IMR-90 (cell line): Measurements from ENCODE around the gene NUP42.

ENCODE experiments used
- BHLHE40 ChIP-seq: fragments of 150-350 bp; IDR thresholded peaks from 2 replicates; pipeline ENCODE4 v1.6.1; 2016; ENCODE audit warnings: mild to moderate bottlenecking, low read depth, low read length
- MXI1 ChIP-seq: IDR thresholded peaks from 2 replicates; pipeline ENCODE4 v1.6.1; 2012; ENCODE audit warnings: low read depth, mild to moderate bottlenecking, low read length, moderate library complexity, borderline replicate concordance
- POLR2A ChIP-seq: IDR thresholded peaks from 2 replicates; pipeline ENCODE4 v1.6.1; 2012; ENCODE audit warnings: mild to moderate bottlenecking, low read depth, low read length
- RAD21 ChIP-seq: IDR thresholded peaks from 2 replicates; pipeline ENCODE4 v1.6.1; 2012; ENCODE audit warnings: low read length, improper control_type of control experiment
- SMC3 ChIP-seq: fragments of 150-350 bp; IDR thresholded peaks from 2 replicates; pipeline ENCODE4 v1.6.1; 2016; ENCODE audit warnings: low read depth, mild to moderate bottlenecking, antibody characterized with exemption, low read length, moderate library complexity
- TF ChIP-seq, protein P1 (sequence below): conservative IDR thresholded peaks from 2 replicates; pipeline ENCODE4 v1.5.1; 2012; ENCODE audit warnings: mild to moderate bottlenecking, low read depth, low read length, improper control_type of control experiment

DNA sequence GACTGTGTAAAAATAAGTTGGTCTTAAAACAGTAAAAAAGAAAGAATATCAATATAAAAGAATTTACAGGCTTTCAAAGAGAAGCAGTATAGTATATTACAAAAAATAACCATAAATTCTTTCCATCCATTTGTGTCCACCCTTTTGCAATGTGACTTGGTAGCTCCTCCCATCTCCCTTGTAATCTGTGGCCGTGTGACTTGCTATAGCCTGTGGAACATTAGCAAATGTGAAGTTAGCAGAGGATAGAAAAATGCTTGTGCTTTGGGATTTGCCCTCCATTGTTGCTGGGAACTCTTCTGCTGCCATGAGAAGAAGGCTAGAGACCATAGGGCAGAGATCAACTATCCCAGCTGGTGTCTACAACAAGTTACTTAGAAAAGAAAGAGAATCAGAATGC lies 46.1 kb upstream of the NUP42 start:
- TF ChIP-seq, protein P1, sequence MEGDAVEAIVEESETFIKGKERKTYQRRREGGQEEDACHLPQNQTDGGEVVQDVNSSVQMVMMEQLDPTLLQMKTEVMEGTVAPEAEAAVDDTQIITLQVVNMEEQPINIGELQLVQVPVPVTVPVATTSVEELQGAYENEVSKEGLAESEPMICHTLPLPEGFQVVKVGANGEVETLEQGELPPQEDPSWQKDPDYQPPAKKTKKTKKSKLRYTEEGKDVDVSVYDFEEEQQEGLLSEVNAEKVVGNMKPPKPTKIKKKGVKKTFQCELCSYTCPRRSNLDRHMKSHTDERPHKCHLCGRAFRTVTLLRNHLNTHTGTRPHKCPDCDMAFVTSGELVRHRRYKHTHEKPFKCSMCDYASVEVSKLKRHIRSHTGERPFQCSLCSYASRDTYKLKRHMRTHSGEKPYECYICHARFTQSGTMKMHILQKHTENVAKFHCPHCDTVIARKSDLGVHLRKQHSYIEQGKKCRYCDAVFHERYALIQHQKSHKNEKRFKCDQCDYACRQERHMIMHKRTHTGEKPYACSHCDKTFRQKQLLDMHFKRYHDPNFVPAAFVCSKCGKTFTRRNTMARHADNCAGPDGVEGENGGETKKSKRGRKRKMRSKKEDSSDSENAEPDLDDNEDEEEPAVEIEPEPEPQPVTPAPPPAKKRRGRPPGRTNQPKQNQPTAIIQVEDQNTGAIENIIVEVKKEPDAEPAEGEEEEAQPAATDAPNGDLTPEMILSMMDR = no peak
- TF ChIP-seq POLR2A (no peak), SMC3 (no peak), MXI1 (no peak), RAD21 (no peak), BHLHE40 (no peak)
